ENCODE measurements around the gene RNF145. TPM values are rescaled to one million over a fixed set of nuclear protein-coding genes. Genes with fewer than 3 reads are reported as not detected.

RNF145 gene
- total and polyA plus RNA-seq, 2 of the 13 experiments (the other 11 are each of a cell fraction or from before 2014, with no cell fraction given): 24.6 TPM

DNA sequence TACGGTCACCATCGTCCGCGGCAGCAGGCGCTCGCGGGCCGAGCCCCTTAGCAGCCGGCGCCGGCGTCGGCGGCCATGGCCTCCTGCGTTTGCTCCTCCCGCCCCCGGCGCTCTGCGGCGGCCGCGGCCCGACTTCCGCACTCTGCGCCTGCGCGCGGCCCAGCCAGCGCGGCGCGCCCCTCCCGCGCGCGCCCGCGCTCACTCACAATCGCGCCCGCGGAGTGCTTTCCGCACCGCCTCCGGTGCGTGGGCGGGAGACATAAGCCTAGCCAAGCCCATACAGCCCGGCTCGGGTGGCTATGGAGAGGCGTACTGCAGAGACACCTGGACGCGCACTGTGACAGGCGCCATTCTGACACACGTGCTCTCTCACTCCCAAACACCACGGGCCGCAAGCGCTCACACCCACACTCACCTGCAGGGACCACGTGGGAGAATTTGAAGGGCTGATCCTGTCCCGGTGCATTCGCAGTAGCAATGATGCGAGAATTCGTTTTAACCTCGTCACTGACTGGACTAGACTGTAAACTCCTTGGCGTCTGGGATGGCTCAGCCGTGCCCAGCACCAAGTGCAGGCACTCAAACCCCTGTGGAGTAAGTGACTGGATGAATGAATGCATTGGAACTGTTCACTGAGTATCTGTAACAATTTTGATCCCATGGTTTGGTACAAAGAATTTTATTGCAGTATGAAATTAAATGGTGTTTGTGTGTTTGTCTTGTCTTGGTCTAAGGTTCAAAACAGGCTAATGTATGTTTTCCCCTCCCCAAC lies at the start of gene RNF145 (continued):
- TF ChIP-seq ATRX (CRISPR knock-in tag; IDR thresholded peaks at IDR 0.05; ENCODE audit: borderline replicate concordance) (no peak), KLF15 (CRISPR knock-in tag; IDR thresholded peaks at IDR 0.05; ENCODE audit: borderline replicate concordance) (no peak), HIVEP1 (CRISPR knock-in tag; IDR thresholded peaks at IDR 0.05) (no peak), TBX3 (IDR thresholded peaks at IDR 0.05; ENCODE audit: borderline replicate concordance) (0 out of 2 replicates have a peak, but pooled peaks have one; percentile 31), SOX6 (IDR thresholded peaks at IDR 0.05) (no peak), SOX6 (CRISPR knock-in tag; IDR thresholded peaks at IDR 0.05) (no peak; the same call in 1 of the 2 replicates), MLLT10 (CRISPR knock-in tag; IDR thresholded peaks at IDR 0.05) (no peak), MATR3 (CRISPR knock-in tag; IDR thresholded peaks at IDR 0.05) (no peak), ZBTB21 (CRISPR knock-in tag; IDR thresholded peaks at IDR 0.05) (no peak), ZBTB1 (CRISPR knock-in tag; IDR thresholded peaks at IDR 0.05; ENCODE audit: borderline replicate concordance) (no peak), ZNF260 (CRISPR knock-in tag; IDR thresholded peaks at IDR 0.05; ENCODE audit: borderline replicate concordance, low read depth) (no peak), CENPX (CRISPR knock-in tag; IDR thresholded peaks at IDR 0.05) (no peak), POLR2AphosphoS2 (IDR thresholded peaks at IDR 0.05; ENCODE audit: low read depth, low read length) (no peak), ISX (CRISPR knock-in tag; conservative IDR thresholded peaks at IDR 0.05) (0 out of 2 replicates have a peak, but pooled peaks have one; percentile 51), ZNF562 (CRISPR knock-in tag; IDR thresholded peaks at IDR 0.05; ENCODE audit: borderline replicate concordance) (no peak), ZC3H4 (CRISPR knock-in tag; IDR thresholded peaks at IDR 0.05; ENCODE audit: borderline replicate concordance) (no peak), ZNF558 (CRISPR knock-in tag; IDR thresholded peaks at IDR 0.05; ENCODE audit: borderline replicate concordance) (peak; percentile 81; the same call in 1 of the 2 replicates)
- TF ChIP-seq, protein P1, sequence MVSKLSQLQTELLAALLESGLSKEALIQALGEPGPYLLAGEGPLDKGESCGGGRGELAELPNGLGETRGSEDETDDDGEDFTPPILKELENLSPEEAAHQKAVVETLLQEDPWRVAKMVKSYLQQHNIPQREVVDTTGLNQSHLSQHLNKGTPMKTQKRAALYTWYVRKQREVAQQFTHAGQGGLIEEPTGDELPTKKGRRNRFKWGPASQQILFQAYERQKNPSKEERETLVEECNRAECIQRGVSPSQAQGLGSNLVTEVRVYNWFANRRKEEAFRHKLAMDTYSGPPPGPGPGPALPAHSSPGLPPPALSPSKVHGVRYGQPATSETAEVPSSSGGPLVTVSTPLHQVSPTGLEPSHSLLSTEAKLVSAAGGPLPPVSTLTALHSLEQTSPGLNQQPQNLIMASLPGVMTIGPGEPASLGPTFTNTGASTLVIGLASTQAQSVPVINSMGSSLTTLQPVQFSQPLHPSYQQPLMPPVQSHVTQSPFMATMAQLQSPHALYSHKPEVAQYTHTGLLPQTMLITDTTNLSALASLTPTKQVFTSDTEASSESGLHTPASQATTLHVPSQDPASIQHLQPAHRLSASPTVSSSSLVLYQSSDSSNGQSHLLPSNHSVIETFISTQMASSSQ (IDR thresholded peaks at IDR 0.05; ENCODE audit: low read depth): no peak
- TF ChIP-seq, protein P1 (CRISPR knock-in tag; IDR thresholded peaks at IDR 0.05; ENCODE audit: borderline replicate concordance): no peak
- TF ChIP-seq, protein P2, sequence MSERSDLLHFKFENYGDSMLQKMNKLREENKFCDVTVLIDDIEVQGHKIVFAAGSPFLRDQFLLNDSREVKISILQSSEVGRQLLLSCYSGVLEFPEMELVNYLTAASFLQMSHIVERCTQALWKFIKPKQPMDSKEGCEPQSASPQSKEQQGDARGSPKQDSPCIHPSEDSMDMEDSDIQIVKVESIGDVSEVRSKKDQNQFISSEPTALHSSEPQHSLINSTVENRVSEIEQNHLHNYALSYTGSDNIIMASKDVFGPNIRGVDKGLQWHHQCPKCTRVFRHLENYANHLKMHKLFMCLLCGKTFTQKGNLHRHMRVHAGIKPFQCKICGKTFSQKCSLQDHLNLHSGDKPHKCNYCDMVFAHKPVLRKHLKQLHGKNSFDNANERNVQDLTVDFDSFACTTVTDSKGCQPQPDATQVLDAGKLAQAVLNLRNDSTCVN (CRISPR knock-in tag; IDR thresholded peaks at IDR 0.05; ENCODE audit: borderline replicate concordance): peak; percentile 70; the same call in 1 of the 2 replicates
- TF ChIP-seq, protein P3, sequence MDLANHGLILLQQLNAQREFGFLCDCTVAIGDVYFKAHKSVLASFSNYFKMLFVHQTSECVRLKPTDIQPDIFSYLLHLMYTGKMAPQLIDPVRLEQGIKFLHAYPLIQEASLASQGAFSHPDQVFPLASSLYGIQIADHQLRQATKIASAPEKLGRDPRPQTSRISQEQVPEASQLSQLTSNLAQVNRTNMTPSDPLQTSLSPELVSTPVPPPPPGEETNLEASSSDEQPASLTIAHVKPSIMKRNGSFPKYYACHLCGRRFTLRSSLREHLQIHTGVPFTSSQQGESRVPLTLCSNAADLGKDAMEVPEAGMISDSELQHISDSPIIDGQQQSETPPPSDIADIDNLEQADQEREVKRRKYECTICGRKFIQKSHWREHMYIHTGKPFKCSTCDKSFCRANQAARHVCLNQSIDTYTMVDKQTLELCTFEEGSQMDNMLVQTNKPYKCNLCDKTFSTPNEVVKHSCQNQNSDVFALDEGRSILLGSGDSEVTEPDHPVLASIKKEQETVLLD (CRISPR knock-in tag; IDR thresholded peaks at IDR 0.05; ENCODE audit: low read depth): 0 out of 2 replicates have a peak, but pooled peaks have one; percentile 36

Measured in HepG2 (cell line).